MM.1S (cell line): Measurements from ENCODE around the gene CCDC91.

Source experiments
- CTCF ChIP-seq: fragments of 300-600 bp; sonication (generic); IDR thresholded peaks from 2 replicates; pipeline ENCODE4 v1.5.1; 2016; ENCODE audit warnings: antibody characterized with exemption, low read length, mixed read lengths
- EZH2phosphoT487 ChIP-seq: fragments of 300-600 bp; sonication (generic); IDR thresholded peaks from 2 replicates; pipeline ENCODE4 v1.6.1; 2018; ENCODE audit warnings: antibody characterized with exemption, low read length

GRCh38 chr12:28149279-28149678 is 41.0 kb upstream of the CCDC91 start:
- TF ChIP-seq CTCF (no peak), EZH2phosphoT487 (no peak)
